Endothelial cell of umbilical vein (primary cell): ENCODE results near the gene DIO3. TPM values are rescaled to one million over a fixed set of nuclear protein-coding genes. Genes with fewer than 3 reads are reported as not detected.

Experiments used
- BruUV-seq: library from RNA; stranded (reverse); fragments of 400-500 nt; replicated peaks from 2 replicates; lab custom pipeline; 2021; lab: Mats Ljungman, UMichigan
- CTCF ChIA-PET: fragments of 300-600, 350-600 bp; sonication (Branson Sonifier 250); formaldehyde crosslinking; loops from one replicate; lab custom pipeline; 2021; ENCODE audit warnings: antibody characterized with exemption, inconsistent platforms; lab: Charles Lee
- POLR2A ChIA-PET: fragments of 300-600, 350-600 bp; sonication (Branson Sonifier 250); formaldehyde crosslinking; loops from one replicate; lab custom pipeline; 2021; ENCODE audit warnings: antibody characterized with exemption, inconsistent platforms; lab: Charles Lee
- DNase-seq: peaks from one replicate; pipeline ENCODE4 v3.0.0-alpha.2; 2011; ENCODE audit warnings: low read depth, low spot score
- FAIRE-seq: peaks from 2 replicates; lab custom pipeline; 2011; peaks lifted over from hg19 to GRCh38; lab: Jason Lieb, UNC
- H2AFZ ChIP-seq: 2 replicates; pipeline ENCODE4 v1.6.0; 2012; ENCODE audit warnings: low read depth, low read length, control low read depth, inconsistent platforms
- H3K27ac ChIP-seq: 2 replicates; pipeline ENCODE4 v1.5.1; 2011; ENCODE audit warnings: low read depth, mild to moderate bottlenecking, control low read depth, low read length, moderate library complexity; ENCODE audit not compliant: insufficient read depth
- H3K27me3 ChIP-seq, 2 experiments: 2 replicates each; pipeline versions ENCODE4 v1.6.0 to v1.6.1; 2011; ENCODE audit warnings: low read length in 2 of 2, mixed read lengths in 1 of 2; ENCODE audit not compliant: control insufficient read depth in 2 of 2, insufficient read depth in 2 of 2
- H3K36me3 ChIP-seq, 2 experiments: 2 replicates in 1 of 2; 3 replicates in 1 of 2; pipeline ENCODE4 v1.5.1; 2011; ENCODE audit warnings: low read length in 2 of 2, mild to moderate bottlenecking in 1 of 2, moderate library complexity in 1 of 2; ENCODE audit not compliant: control insufficient read depth in 2 of 2, insufficient read depth in 2 of 2; ENCODE audit errors: extremely low read depth in 1 of 2
- H3K4me1 ChIP-seq: 3 replicates; pipeline ENCODE4 v1.5.1; 2011; ENCODE audit warnings: mild to moderate bottlenecking, low read length; ENCODE audit not compliant: control insufficient read depth, insufficient read depth; ENCODE audit errors: extremely low read depth
- H3K4me2 ChIP-seq: 2 replicates; pipeline ENCODE4 v1.6.1; 2011; ENCODE audit warnings: low read length, control low read depth, mixed read lengths; ENCODE audit not compliant: insufficient read depth
- H3K4me3 ChIP-seq, 3 experiments: fragments of 200-600 bp in 1 of 3; sonication (generic), shearing (Covaris generic) in 1 of 3; replicated peaks in 1 of 3; 2 replicates each; pipeline ENCODE4 v1.5.1; 2011 to 2016; ENCODE audit warnings: control low read depth in 3 of 3, low read length in 3 of 3, mild to moderate bottlenecking in 2 of 3, inconsistent platforms in 1 of 3, low read depth in 1 of 3, moderate library complexity in 1 of 3; ENCODE audit not compliant: insufficient read depth in 1 of 3
- H3K79me2 ChIP-seq: 2 replicates; pipeline ENCODE4 v1.6.0; 2012; ENCODE audit warnings: low read length, inconsistent platforms; ENCODE audit not compliant: control insufficient read depth, insufficient read depth
- H3K9ac ChIP-seq: replicated peaks from 2 replicates; pipeline ENCODE3; 2011; ENCODE audit warnings: low read length, control low read depth; ENCODE audit not compliant: insufficient read depth; ENCODE audit errors: extremely low read depth
- H3K9me1 ChIP-seq: replicated peaks from 3 replicates; pipeline ENCODE4 v1.6.0; 2011; ENCODE audit warnings: mild to moderate bottlenecking, low read length; ENCODE audit not compliant: control insufficient read depth, insufficient read depth; ENCODE audit errors: extremely low read depth
- H3K9me3 ChIP-seq: replicated peaks from 2 replicates; pipeline ENCODE4 v1.5.1; 2012; ENCODE audit warnings: low read length, inconsistent platforms; ENCODE audit not compliant: control insufficient read depth, insufficient read depth
- H4K20me1 ChIP-seq: replicated peaks from 2 replicates; pipeline ENCODE3; 2011; ENCODE audit warnings: mild to moderate bottlenecking, low read length; ENCODE audit not compliant: control insufficient read depth, insufficient read depth; ENCODE audit errors: extremely low read depth
- CTCF ChIP-seq, 2 donors: IDR thresholded peaks; 1 replicate in 1 of 2; 2 replicates in 1 of 2; pipeline ENCODE4 v1.5.1; 2011; ENCODE audit warnings: low read length in 2 of 2, mild to moderate bottlenecking in 2 of 2, moderate library complexity in 2 of 2, control low read depth in 1 of 2, inconsistent platforms in 1 of 2, low read depth in 1 of 2; ENCODE audit not compliant: insufficient read depth in 1 of 2; ENCODE audit errors: extremely low read depth in 1 of 2
- EZH2 ChIP-seq: IDR thresholded peaks from 2 replicates; pipeline ENCODE4 v1.6.1; 2012; ENCODE audit warnings: borderline replicate concordance, low read depth, mild to moderate bottlenecking, moderate library complexity, low read length, inconsistent platforms; ENCODE audit not compliant: severe bottlenecking
- FOS ChIP-seq: IDR thresholded peaks from 2 replicates; pipeline ENCODE4 v1.6.1; 2011; ENCODE audit warnings: mild to moderate bottlenecking, low read length, moderate library complexity, borderline replicate concordance; ENCODE audit not compliant: insufficient read depth
- GATA2 ChIP-seq: IDR thresholded peaks from 2 replicates; pipeline ENCODE4 v1.7.0; 2011; ENCODE audit warnings: low read depth, mild to moderate bottlenecking, moderate library complexity, mixed read lengths, low read length; ENCODE audit not compliant: insufficient read length, insufficient read depth
- JUN ChIP-seq: IDR thresholded peaks from 2 replicates; pipeline ENCODE4 v1.6.1; 2011; ENCODE audit warnings: borderline replicate concordance, low read depth; ENCODE audit not compliant: insufficient read length, insufficient read depth
- MAX ChIP-seq: IDR thresholded peaks from 2 replicates; pipeline ENCODE4 v1.6.1; 2011; ENCODE audit not compliant: insufficient read depth, insufficient read length
- MYC ChIP-seq: IDR thresholded peaks from one replicate; pipeline ENCODE4 v1.6.1; 2011; ENCODE audit warnings: mild to moderate bottlenecking, low read depth, low read length
- POLR2A ChIP-seq: IDR thresholded peaks from 2 replicates; pipeline ENCODE4 v1.6.1; 2012; ENCODE audit warnings: low read depth, mild to moderate bottlenecking, control low read depth, low read length
- POLR2AphosphoS5 ChIP-seq: IDR thresholded peaks from 2 replicates; pipeline ENCODE4 v1.6.1; 2012; ENCODE audit warnings: low read depth, mild to moderate bottlenecking, control low read depth, low read length, moderate library complexity; ENCODE audit not compliant: insufficient read depth
- dilution Hi-C: fragments of 300-500 bp; cut with MboI; formaldehyde crosslinking; loops from one replicate; pipeline ENCODE4 v1.15.0; 2019; ENCODE audit warnings: low sequenced_read_pairs; ENCODE audit not compliant: extremely low pct_ligation_motif_present
- intact Hi-C: fragments of 100-400 bp; cut with micrococcal nuclease; formaldehyde crosslinking; loops from one replicate; pipeline ENCODE4 v1.10.0; 2022
- polyA plus RNA-seq, 4 experiments: library from polyadenylated mRNA; depleted of rRNA in 3 of 4; stranded (reverse) in 3 of 4; unstranded in 1 of 4; fragments of >200 nt; gene quantifications; 2 replicates each; pipeline versions ENCODE4 v1.2.1 to v1.2.3, GENCODE V29; 2011 to 2012; ENCODE audit warnings: missing spikeins in 1 of 4
- total RNA-seq: library from RNA; stranded (reverse); gene quantifications from 2 replicates; pipeline ENCODE4 v1.2.3, GENCODE V29; 2021

The DIO3 gene
- total and polyA plus RNA-seq, 2 donors (not counting 3 experiments of a cell fraction or from before 2014, with no cell fraction given), result not detected

DNA sequence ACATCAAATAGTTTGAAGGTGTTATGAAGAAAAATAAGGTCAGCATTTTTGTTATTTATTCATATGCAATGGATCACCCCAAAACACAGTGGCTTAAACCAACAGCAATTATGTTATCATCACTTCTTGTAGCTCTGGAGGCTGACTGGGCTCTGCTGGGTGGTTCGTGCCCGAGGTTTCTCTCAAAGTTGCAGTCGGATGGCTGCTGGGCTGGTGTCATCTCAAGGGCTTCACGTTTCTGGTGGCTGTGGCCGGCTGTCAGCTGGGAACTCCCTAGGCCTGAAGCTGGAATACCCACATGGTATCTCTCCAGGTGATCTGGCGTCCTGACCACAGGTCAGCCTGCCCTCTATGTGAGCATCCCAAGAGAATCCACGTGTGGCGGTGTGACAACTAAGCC lies 12.0 kb downstream of the DIO3 start:
- H3K79me2 ChIP-seq, result no peaks in the 10 kb centered on the region

More for the DNA sequence above, 12.0 kb downstream of the DIO3 start:
- Histone ChIP-seq H2AFZ (no peak overlapping the region), H3K4me3 (no peak overlapping the region), H3K9ac (no peak overlapping the region), H3K27ac (no peak overlapping the region), H3K9me1 (no peaks in the 10 kb centered on the region), H3K27me3 (peaks cover 0 to 3% of the 10 kb centered on the region in 2 experiments), H3K4me1 (no peaks in the 10 kb centered on the region), H4K20me1 (no peaks in the 10 kb centered on the region), H3K4me2 (no peak overlapping the region), H3K9me3 (no peaks in the 10 kb centered on the region), H3K36me3 (no peaks in the 10 kb centered on the region)
- no peak for FAIRE-seq
- no peak for DNase-seq
- TF ChIP-seq GATA2, result no peak
- TF ChIP-seq POLR2A, result no peak
- TF ChIP-seq MAX, result no peak
- no peak for TF ChIP-seq MYC
- TF ChIP-seq POLR2AphosphoS5, result no peak
- no peak for TF ChIP-seq JUN
- no peak for TF ChIP-seq CTCF (IDR thresholded peaks at IDR 0.05; ENCODE audit: extremely low read depth in 1 of 2, insufficient read depth in 1 of 2, low read depth in 1 of 2, low read length in 2 of 2)
- no peak for TF ChIP-seq FOS
- no peak for TF ChIP-seq EZH2
- intact Hi-C loops (no loop called here), dilution Hi-C loops (no loop called here)
- POLR2A ChIA-PET, result no interaction called here
- BruUV-seq, result no TSS peak
- CTCF ChIA-PET, result no interaction called here
